HepG2 (cell line): Measurements from ENCODE around the gene ATRN. TPM values are rescaled to one million over a fixed set of nuclear protein-coding genes. Genes with fewer than 3 reads are reported as not detected.

Experiments
- ATAC-seq: fragments of 200-7000 bp; cut with Tn5 transposase; 3 replicates; pipeline ENCODE4 v1.9.1; 2020; ENCODE audit warnings: mild to moderate bottlenecking, moderate library complexity
- BruUV-seq: library from RNA; stranded (reverse); fragments of 400-500 nt; replicated peaks from 2 replicates; lab custom pipeline; 2021; lab: Mats Ljungman, UMichigan
- CTCF ChIA-PET: fragments of 300-600 bp; formaldehyde crosslinking; extraction: SDS; loops from one replicate; lab custom pipeline; 2021; ENCODE audit warnings: low total read pairs, inconsistent platforms, low intra/inter-chr PET ratio; lab: Yijun Ruan, JAX
- POLR2A ChIA-PET: fragments of 350-600 bp; sonication (Branson Sonifier 250); formaldehyde crosslinking; loops from one replicate; lab custom pipeline; 2020; ENCODE audit warnings: antibody characterized with exemption, inconsistent platforms; lab: Yijun Ruan, JAX
- DNase-seq: peaks from one replicate; pipeline ENCODE4 v3.0.0-alpha.2; 2015; ENCODE audit warnings: low spot score
- FAIRE-seq: peaks from 3 replicates; lab custom pipeline; 2011; peaks lifted over from hg19 to GRCh38; lab: Jason Lieb, UNC
- H2AFZ ChIP-seq: one replicate; pipeline ENCODE4 v1.6.1; 2011; ENCODE audit warnings: low read length, inconsistent platforms
- H3K27ac ChIP-seq: fragments of 300-600 bp; 3 replicates; pipeline ENCODE4 v1.8.0; 2011; ENCODE audit warnings: mixed run types, mild to moderate bottlenecking, mixed read lengths, low read length, inconsistent platforms; ENCODE audit not compliant: insufficient read depth; ENCODE audit errors: extremely low read length
- H3K27me3 ChIP-seq, 2 experiments: fragments of 200-600 bp in 1 of 2; 2 replicates in 1 of 2; 3 replicates in 1 of 2; pipeline versions ENCODE4 v1.6.0 to v1.8.0; 2011; ENCODE audit warnings: low read length in 2 of 2, mild to moderate bottlenecking in 2 of 2, moderate library complexity in 2 of 2, inconsistent platforms in 1 of 2; ENCODE audit not compliant: insufficient read depth in 2 of 2, control insufficient read depth in 1 of 2
- H3K36me3 ChIP-seq, 2 experiments: fragments of 200-600 bp in 1 of 2; replicated peaks in 1 of 2; 2 replicates in 1 of 2; 3 replicates in 1 of 2; pipeline versions ENCODE4 v1.5.1 to v1.8.0; 2011; ENCODE audit warnings: low read length in 2 of 2, inconsistent platforms in 1 of 2; ENCODE audit not compliant: insufficient read depth in 2 of 2, control insufficient read depth in 1 of 2
- H3K4me1 ChIP-seq: 2 replicates; pipeline ENCODE4 v1.5.1; 2012; ENCODE audit warnings: low read length, inconsistent platforms; ENCODE audit not compliant: insufficient read depth
- H3K4me2 ChIP-seq: 2 replicates; pipeline ENCODE4 v1.6.0; 2011; ENCODE audit warnings: low read depth, low read length, inconsistent platforms
- H3K4me3 ChIP-seq, 3 experiments: fragments of 200-600 bp in 1 of 3; sonication (generic), shearing (Covaris generic) in 1 of 3; replicated peaks in 1 of 3; 2 replicates each; pipeline ENCODE4 v1.5.1; 2011 to 2016; ENCODE audit warnings: low read length in 3 of 3, inconsistent platforms in 2 of 3, low read depth in 2 of 3, mild to moderate bottlenecking in 2 of 3, control low read depth in 1 of 3, mixed read lengths in 1 of 3; ENCODE audit not compliant: insufficient read depth in 1 of 3
- H3K79me2 ChIP-seq: one replicate; pipeline ENCODE4 v1.6.1; 2011; ENCODE audit warnings: low read length, inconsistent platforms; ENCODE audit not compliant: insufficient read depth
- H3K9ac ChIP-seq: 2 replicates; pipeline ENCODE4 v1.6.0; 2011; ENCODE audit warnings: mild to moderate bottlenecking, low read depth, low read length, inconsistent platforms; ENCODE audit not compliant: insufficient read depth
- H3K9me3 ChIP-seq: 2 replicates; pipeline ENCODE4 v1.5.1; 2012; ENCODE audit warnings: mild to moderate bottlenecking, low read length
- H4K20me1 ChIP-seq: 2 replicates; pipeline ENCODE4 v1.6.0; 2011; ENCODE audit warnings: inconsistent platforms, mild to moderate bottlenecking, low read length, moderate library complexity; ENCODE audit not compliant: insufficient read depth
- CEBPB ChIP-seq: IDR thresholded peaks from 2 replicates; pipeline ENCODE4 v1.6.1; 2011; ENCODE audit warnings: low read depth, low read length, improper control_type of control experiment, borderline replicate concordance
- CENPX ChIP-seq: sonication (generic); formaldehyde crosslinking; IDR thresholded peaks from 2 replicates; pipeline ENCODE4 v1.9.0; 2021; ENCODE audit warnings: mild to moderate bottlenecking, missing genetic modification reagents, moderate library complexity
- CTCF ChIP-seq: sonication (generic); formaldehyde crosslinking; IDR thresholded peaks from 2 replicates; pipeline ENCODE4 v1.5.0; 2020; ENCODE audit warnings: mild to moderate bottlenecking, missing genetic modification reagents, moderate library complexity
- DRAP1 ChIP-seq: IDR thresholded peaks from 2 replicates; pipeline ENCODE4 v1.6.1; 2016; ENCODE audit warnings: missing genetic modification reagents, missing compliant biosample characterization
- ELF3 ChIP-seq: IDR thresholded peaks from 2 replicates; pipeline ENCODE4 v1.6.1; 2016; ENCODE audit warnings: missing genetic modification reagents, missing compliant biosample characterization
- KMT2B ChIP-seq: IDR thresholded peaks from 2 replicates; pipeline ENCODE4 v1.6.1; 2016; ENCODE audit warnings: missing genetic modification reagents, missing compliant biosample characterization
- MLX ChIP-seq: IDR thresholded peaks from 2 replicates; pipeline ENCODE4 v1.6.1; 2016
- PLSCR1 ChIP-seq: sonication (generic); formaldehyde crosslinking; IDR thresholded peaks from 2 replicates; pipeline ENCODE4 v1.5.0; 2020; ENCODE audit warnings: missing genetic modification reagents, mild to moderate bottlenecking, borderline replicate concordance
- SPEN ChIP-seq: sonication (generic); formaldehyde crosslinking; IDR thresholded peaks from 2 replicates; pipeline ENCODE4 v1.5.1; 2020; ENCODE audit warnings: low read depth, mild to moderate bottlenecking, missing genetic modification reagents
- STAG1 ChIP-seq: sonication (generic); formaldehyde crosslinking; IDR thresholded peaks from 2 replicates; pipeline ENCODE4 v1.4.0; 2020; ENCODE audit warnings: missing genetic modification reagents
- ZBTB42 ChIP-seq: sonication (generic); formaldehyde crosslinking; IDR thresholded peaks from 2 replicates; pipeline ENCODE4 v1.5.0; 2020; ENCODE audit warnings: mild to moderate bottlenecking, missing genetic modification reagents
- ZNF101 ChIP-seq: sonication (generic); formaldehyde crosslinking; IDR thresholded peaks from 2 replicates; pipeline ENCODE4 v1.4.0; 2020; ENCODE audit warnings: mild to moderate bottlenecking, low read depth, missing genetic modification reagents, borderline replicate concordance
- ZNF383 ChIP-seq: sonication (generic); formaldehyde crosslinking; IDR thresholded peaks from 2 replicates; pipeline ENCODE4 v1.4.0; 2020; ENCODE audit warnings: missing genetic modification reagents, mild to moderate bottlenecking, borderline replicate concordance
- WGBS: methylation state at CpG from one replicate; pipeline ENCODE4 v1.1.6; 2017; ENCODE audit warnings: low lambda C conversion rate; 5-methylcytosine and 5-hydroxymethylcytosine counted together
- in situ Hi-C: cut with HindIII; loops from 2 replicates; pipeline ENCODE4 v1.10.0; 2017; ENCODE audit warnings: low pct_unique_long_range_greater_than_20kb; ENCODE audit not compliant: extremely low pct_ligation_motif_present
- intact Hi-C: fragments of 100-400 bp; cut with micrococcal nuclease; formaldehyde crosslinking; loops from one replicate; pipeline ENCODE4 v1.10.0; 2022; ENCODE audit not compliant: unreplicated experiment
- polyA plus RNA-seq, 8 experiments: library from polyadenylated mRNA; depleted of rRNA in 3 of 8; stranded (reverse) in 7 of 8; unstranded in 1 of 8; fragments of >200 nt; fragmentation: Illumina TruSeq in 4 of 8; extraction: Trizol in 4 of 8; gene quantifications; 2 replicates each; pipeline versions ENCODE4 v1.2.1 to v1.2.3, GENCODE V29; 2011 to 2016; ENCODE audit warnings: low read depth in 4 of 8, missing spikeins in 1 of 8, mixed read lengths in 1 of 8; ENCODE audit not compliant: insufficient read depth in 1 of 8
- total RNA-seq, 5 experiments: library from RNA; depleted of rRNA; stranded (reverse); fragments of >200 nt; fragmentation: Illumina TruSeq; extraction: Trizol; gene quantifications; 2 replicates each; pipeline ENCODE4 v1.2.3, GENCODE V29; 2016; ENCODE audit warnings: low read depth in 1 of 5

The ATRN gene
- total and polyA plus RNA-seq, 2 of the 13 experiments (the other 11 are each of a cell fraction or from before 2014, with no cell fraction given), result 44.2 to 81.1 TPM

- Histone ChIP-seq H3K27me3 (peaks cover 22 to 67% of the 10 kb centered on the region in 2 experiments), H3K9me3 (no peaks in the 10 kb centered on the region), H3K27ac (no peak overlapping the region), H3K4me3 (no peak overlapping the region), H3K9ac (no peak overlapping the region), H4K20me1 (no peaks in the 10 kb centered on the region), H3K79me2 (no peaks in the 10 kb centered on the region), H3K4me1 (0 out of 2 replicates have a peak, but pooled peaks cover 4% of the 10 kb centered on the region), H3K36me3 (no peaks in the 10 kb centered on the region), H3K4me2 (no peak overlapping the region)
- ATAC-seq (no peak; the same call in 2 of the 3 replicates), FAIRE-seq (no peak), DNase-seq (no peak)
- intact Hi-C loops (no loop called here), in situ Hi-C loops (no loop called here)
- POLR2A ChIA-PET, result no interaction called here
- BruUV-seq, result no TSS peak
- 25% methylated on average over 9 of the region's 9 CpGs for WGBS
- CTCF ChIA-PET, result no interaction called here
- TF ChIP-seq CEBPB (peak; percentile 59; the same call in 1 of the 2 replicates), KMT2B (CRISPR knock-in tag) (no peak), ZBTB42 (CRISPR knock-in tag) (no peak), ZNF101 (no peak), ZNF383 (CRISPR knock-in tag) (no peak), ELF3 (CRISPR knock-in tag) (no peak), SPEN (no peak), CENPX (CRISPR knock-in tag) (no peak), MLX (no peak), CTCF (CRISPR knock-in tag) (peak; percentile 26; the same call in 1 of the 2 replicates), STAG1 (CRISPR knock-in tag) (peak; percentile 21), PLSCR1 (no peak), DRAP1 (CRISPR knock-in tag) (no peak)
- TF ChIP-seq, all 625 proteins: peak for 3
- H2AFZ ChIP-seq, result no peak overlapping the region
Measured at GRCh38 chr20:3686867-3687321, 216.1 kb downstream of the ATRN start.
